Activated CD4-positive, alpha-beta T cell treated with anti-CD3 and anti-CD28 coated beads, Interleukin-2, amount 50 U/mL, for 48 hours (primary cell): Measurements from ENCODE around the gene NUCB1.
"Not testable (repeated sequence)": the region's sequence is repeated elsewhere in the genome, so short reads cannot be mapped to it uniquely, and the experiment has no call there.

Experiments used
- DNase-seq, 2 experiments: peaks; one replicate each; pipeline ENCODE4 v3.0.0-alpha.2; 2020

NUCB1 gene

GRCh38 chr19:48874303-48875135, 25.6 kb upstream of the NUCB1 start:
- DNase-seq: peak in 1 of 2 experiments; percentile 30

- peak; percentile 47 to 61 for DNase-seq
Measured at GRCh38 chr19:48876043-48876981, 23.8 kb upstream of the NUCB1 start.

- no peak for DNase-seq
Measured at GRCh38 chr19:48877855-48878195, 22.3 kb upstream of the NUCB1 start.

GRCh38 chr19:48878196-48879024, 21.7 kb upstream of the NUCB1 start:
- DNase-seq: peak in 1 of 2 experiments; percentile 30

GRCh38 chr19:48879025-48879637, 21.0 kb upstream of the NUCB1 start:
- DNase-seq: no peak

GRCh38 chr19:48879696-48880095, 20.4 kb upstream of the NUCB1 start:
- not testable (repeated sequence) for DNase-seq

GRCh38 chr19:48881741-48882657, 18.1 kb upstream of the NUCB1 start:
- DNase-seq: peak in 1 of 2 experiments; percentile 20

GRCh38 chr19:48883726-48884125, 16.4 kb upstream of the NUCB1 start:
- DNase-seq: no peak

- no peak for DNase-seq
Measured at GRCh38 chr19:48887861-48888612, 12.1 kb upstream of the NUCB1 start.

GRCh38 chr19:48889496-48889895, 10.6 kb upstream of the NUCB1 start:
- DNase-seq: not testable (repeated sequence)

GRCh38 chr19:48890551-48890950, 9.6 kb upstream of the NUCB1 start:
- no peak for DNase-seq

GRCh38 chr19:48895226-48895625, 4.9 kb upstream of the NUCB1 start:
- no peak for DNase-seq

GRCh38 chr19:48896191-48896720, 3.9 kb upstream of the NUCB1 start:
- DNase-seq: peak; percentile 42 to 52

- DNase-seq: no peak
Measured at GRCh38 chr19:48897181-48897580, 2.9 kb upstream of the NUCB1 start.

GRCh38 chr19:48899386-48899749, 744 bp upstream of the NUCB1 start:
- DNase-seq: not testable (repeated sequence)

- DNase-seq: peak in 1 of 2 experiments; percentile 30
Measured at GRCh38 chr19:48900477-48901406, 630 bp downstream of the NUCB1 start.

- not testable (repeated sequence) for DNase-seq
Measured at GRCh38 chr19:48902291-48902690, 2.2 kb downstream of the NUCB1 start.

- DNase-seq: not testable (repeated sequence)
Measured at GRCh38 chr19:48903788-48904187, 3.7 kb downstream of the NUCB1 start.

GRCh38 chr19:48905664-48906063, 5.6 kb downstream of the NUCB1 start:
- no peak for DNase-seq
